GM12864 (cell line): ENCODE data around the gene CD34.

ENCODE experiments used
- DNase-seq: peaks from one replicate; pipeline ENCODE4 v3.0.0-alpha.2; 2011; ENCODE audit warnings: low read depth
- H3K4me3 ChIP-seq: 2 replicates; pipeline ENCODE4 v1.5.1; 2011; ENCODE audit warnings: mild to moderate bottlenecking, low read depth, low read length, control low read depth
- TF ChIP-seq, protein P1 (sequence below): IDR thresholded peaks from 2 replicates; pipeline ENCODE4 v1.5.1; 2011; ENCODE audit warnings: low read depth, mild to moderate bottlenecking, moderate library complexity, low read length, control low read depth, inconsistent platforms; ENCODE audit errors: missing control alignments

The CD34 gene

DNA sequence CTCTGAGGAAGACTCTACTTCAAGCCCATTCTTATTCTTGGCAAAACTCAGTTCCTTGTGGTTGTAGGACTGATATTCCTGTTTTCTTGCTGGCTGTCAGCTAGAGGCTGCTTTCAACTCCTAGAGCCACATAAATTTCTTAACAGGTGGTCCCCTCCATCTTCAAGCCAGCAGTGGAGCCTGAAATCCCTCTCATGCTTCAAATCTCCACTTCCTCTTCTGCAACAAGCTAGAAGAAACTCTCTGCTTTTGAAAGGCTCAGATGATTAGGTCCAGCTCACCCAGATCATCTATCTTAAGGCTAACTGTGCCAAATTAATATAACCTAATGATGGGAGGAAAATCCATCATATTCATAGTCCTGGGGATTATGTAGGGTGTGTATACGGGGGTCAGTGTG, 43.2 kb upstream of the CD34 start:
- DNase-seq = no peak
- TF ChIP-seq, protein P1, sequence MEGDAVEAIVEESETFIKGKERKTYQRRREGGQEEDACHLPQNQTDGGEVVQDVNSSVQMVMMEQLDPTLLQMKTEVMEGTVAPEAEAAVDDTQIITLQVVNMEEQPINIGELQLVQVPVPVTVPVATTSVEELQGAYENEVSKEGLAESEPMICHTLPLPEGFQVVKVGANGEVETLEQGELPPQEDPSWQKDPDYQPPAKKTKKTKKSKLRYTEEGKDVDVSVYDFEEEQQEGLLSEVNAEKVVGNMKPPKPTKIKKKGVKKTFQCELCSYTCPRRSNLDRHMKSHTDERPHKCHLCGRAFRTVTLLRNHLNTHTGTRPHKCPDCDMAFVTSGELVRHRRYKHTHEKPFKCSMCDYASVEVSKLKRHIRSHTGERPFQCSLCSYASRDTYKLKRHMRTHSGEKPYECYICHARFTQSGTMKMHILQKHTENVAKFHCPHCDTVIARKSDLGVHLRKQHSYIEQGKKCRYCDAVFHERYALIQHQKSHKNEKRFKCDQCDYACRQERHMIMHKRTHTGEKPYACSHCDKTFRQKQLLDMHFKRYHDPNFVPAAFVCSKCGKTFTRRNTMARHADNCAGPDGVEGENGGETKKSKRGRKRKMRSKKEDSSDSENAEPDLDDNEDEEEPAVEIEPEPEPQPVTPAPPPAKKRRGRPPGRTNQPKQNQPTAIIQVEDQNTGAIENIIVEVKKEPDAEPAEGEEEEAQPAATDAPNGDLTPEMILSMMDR = no peak
- H3K4me3 ChIP-seq = no peak overlapping the region

DNA sequence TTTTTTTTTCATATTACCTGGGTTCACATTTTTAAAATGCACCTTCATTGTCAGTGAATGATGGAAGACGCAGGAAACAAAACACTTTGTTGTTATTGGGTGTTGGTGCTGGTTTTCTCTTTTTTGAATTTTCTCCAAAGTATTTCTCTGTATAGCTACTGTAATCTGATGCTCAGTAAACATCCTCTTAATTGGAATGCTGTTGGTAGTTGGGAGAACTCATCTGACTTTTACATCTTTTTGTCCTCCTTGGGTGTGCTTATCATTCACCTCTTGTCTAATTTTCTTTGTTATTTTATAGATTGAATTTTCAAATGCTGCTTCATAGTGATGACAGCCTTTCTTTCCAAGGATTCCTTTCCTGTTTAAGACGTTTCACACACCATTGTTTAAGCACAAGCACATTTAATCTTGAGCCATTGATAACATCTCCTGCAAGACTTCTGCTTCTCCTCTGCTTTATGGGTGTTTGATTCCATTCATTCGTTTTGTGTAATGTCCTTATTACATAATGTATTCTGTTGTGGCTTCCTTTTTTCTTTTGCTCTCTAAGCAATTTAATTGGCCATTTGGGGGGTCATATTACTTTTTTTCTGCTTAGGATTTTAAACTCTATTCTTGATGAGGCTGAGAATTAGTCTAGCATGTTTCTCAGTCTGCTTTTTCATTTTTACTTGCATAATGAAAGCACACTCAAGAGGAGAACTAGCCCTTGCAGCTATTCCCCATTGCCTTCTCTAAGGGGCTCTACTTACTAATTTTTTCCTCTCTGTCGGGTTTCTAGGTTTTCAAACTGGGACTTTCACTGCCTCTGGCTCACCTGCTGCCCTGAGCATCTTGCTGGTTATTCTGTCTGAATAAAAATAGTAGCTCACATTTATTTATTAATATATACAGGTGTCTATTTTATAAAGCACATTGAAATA, 42.0 kb upstream of the CD34 start:
- no peak for DNase-seq
- TF ChIP-seq, protein P1 = no peak
- H3K4me3 ChIP-seq = no peak overlapping the region

DNA sequence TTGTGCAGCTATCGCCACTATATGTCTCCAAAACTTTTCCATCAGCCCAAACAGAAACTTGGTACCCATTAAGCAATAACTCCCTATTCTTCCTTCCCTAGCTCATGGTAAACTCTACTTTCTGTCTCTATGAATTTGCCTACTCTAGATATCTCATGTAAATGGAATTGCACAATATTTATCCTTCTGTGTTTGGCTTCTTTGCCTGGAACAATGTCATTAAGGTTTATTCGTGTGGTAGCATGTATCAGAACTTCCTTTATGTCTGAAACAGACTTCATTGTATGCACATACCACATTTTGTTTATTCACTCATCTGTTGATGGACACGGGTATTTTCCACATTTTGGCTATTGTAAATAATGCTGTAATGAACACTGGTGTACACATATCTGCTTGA, 40.7 kb upstream of the CD34 start:
- no peak overlapping the region for H3K4me3 ChIP-seq
- TF ChIP-seq, protein P1 = no peak
- DNase-seq = no peak

DNA sequence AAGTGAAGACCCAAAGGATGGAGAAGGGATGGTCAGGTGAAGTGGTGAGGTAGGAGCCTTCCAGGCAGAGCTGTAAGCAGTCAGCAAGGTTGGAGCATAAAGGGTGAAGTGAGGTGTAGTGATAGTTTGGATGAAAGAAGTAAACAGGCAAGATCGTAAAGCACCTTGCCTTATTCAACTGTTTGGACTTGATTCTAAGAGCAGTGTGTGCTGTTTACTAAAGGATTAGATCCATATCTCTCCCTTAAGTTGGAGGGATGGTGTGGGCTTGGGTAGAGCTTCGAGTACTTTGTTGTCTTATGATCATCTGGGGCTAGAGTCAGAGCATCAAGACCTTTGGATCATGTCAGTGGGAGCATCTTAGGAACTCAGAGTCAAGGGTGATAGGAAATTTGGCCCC, 39.8 kb upstream of the CD34 start:
- H3K4me3 ChIP-seq = no peak overlapping the region
- DNase-seq = no peak
- TF ChIP-seq, protein P1 = no peak

DNA sequence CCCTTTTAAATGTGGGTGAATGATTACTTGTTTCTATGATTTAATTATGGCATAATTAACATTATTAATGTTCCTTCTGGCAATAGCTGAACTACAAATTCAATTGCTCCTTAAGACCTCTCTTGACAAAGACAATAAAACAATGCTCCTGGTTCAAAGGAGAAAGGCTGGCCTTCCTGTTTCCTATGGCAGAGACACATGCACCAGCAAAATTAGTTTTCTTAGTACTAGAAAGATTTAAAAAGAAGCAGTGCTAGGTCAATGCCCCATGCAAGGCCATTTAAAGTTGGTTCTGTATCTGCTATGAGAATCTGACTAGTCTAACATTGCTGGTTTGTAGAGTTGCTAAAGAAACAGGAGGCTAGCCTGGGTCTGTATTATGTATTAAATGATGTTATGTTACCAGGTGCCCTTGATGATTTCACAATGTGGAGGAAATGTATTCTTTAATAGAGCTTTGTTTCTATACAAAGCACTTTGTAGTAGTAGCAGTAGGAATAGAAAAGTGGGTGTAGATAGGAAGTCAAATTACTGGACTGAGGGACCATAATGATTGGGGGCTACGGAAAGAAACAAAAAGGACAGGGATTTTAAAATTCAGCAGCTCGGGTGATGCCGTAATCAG, 38.8 kb upstream of the CD34 start:
- TF ChIP-seq, protein P1 = no peak
- H3K4me3 ChIP-seq = no peak overlapping the region
- no peak for DNase-seq

DNA sequence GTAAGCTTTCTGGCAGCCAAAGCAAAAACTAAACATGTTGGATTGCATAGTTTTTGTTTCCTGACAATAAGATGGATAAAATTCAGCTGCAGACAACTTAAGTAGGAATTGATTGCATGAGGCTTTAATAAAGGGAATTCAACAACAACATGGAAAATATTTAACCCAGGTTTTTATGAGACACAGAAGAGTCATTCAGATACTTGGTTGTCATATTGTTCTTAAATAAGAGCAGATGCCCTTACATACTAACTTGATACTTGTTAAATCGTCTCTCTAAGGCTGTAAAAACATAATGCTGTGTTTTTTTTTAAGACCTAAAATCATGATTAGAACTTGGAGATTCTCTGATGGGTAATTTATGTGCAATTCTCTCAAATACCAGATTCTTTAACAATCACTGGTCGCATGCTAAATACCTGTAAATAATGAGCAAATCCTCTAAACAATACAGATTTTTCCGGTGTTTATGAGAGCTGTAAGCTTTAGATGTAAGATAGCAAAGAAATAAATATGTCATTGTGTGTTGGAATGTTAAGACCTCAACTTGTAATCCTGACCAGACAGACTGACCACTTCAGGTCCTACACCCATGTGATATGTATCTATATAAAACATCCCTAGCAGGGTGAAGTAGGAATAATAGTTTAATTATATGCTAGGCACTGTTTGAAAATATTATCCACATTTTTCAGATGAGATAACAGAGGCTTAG, 37.8 kb upstream of the CD34 start:
- DNase-seq = no peak
- H3K4me3 ChIP-seq = no peak overlapping the region
- TF ChIP-seq, protein P1 = no peak
